ENCODE measurements around the gene MRPS18B. TPM values are rescaled to one million over a fixed set of nuclear protein-coding genes. Genes with fewer than 3 reads are reported as not detected.

The MRPS18B gene
- total and polyA plus RNA-seq, 2 of the 13 experiments (the other 11 are each of a cell fraction or from before 2014, with no cell fraction given) = 125 to 131 TPM

DNA sequence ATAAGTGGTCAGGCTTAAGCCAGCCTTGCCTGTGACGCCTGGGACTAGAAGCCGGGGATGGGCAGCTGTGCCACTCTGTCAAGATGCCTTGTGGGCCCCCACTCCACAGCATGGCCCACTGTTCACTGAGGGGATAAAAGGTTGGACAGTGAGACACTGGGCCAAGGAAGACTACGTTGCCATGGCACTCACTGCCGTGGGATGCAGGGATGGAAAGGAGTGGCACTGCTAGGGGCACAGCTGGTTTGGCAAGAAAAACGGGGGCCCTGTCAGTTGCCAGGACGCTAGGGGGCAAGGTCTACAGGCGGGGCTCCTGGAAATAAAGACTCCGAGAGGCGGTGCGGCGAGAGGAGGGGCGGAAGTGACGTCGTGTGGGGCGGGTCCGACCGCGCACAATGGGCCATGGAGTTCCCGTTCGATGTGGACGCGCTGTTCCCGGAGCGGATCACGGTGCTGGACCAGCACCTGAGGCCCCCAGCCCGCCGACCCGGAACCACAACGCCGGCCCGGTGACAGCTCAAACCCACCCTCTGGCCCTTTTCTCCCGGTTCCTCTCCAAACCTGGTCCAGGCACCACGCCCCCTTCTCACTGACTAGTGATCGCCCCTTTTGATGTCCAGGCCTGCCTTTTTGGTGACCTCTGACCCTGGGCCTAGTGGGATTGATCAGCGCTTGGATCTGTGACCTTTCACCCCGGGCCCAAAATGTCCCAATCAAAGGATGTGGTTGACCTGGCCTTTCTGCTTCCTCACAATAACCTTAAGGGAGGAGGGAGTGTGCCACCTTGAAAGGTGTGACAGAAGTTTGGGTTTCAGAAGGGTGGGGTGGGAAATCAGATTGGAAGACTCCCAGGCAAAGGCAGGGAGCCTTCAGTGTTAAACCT, 9.1 kb downstream of the MRPS18B start, which contains the start of gene ATAT1 (continued):
- TF ChIP-seq, protein P1, sequence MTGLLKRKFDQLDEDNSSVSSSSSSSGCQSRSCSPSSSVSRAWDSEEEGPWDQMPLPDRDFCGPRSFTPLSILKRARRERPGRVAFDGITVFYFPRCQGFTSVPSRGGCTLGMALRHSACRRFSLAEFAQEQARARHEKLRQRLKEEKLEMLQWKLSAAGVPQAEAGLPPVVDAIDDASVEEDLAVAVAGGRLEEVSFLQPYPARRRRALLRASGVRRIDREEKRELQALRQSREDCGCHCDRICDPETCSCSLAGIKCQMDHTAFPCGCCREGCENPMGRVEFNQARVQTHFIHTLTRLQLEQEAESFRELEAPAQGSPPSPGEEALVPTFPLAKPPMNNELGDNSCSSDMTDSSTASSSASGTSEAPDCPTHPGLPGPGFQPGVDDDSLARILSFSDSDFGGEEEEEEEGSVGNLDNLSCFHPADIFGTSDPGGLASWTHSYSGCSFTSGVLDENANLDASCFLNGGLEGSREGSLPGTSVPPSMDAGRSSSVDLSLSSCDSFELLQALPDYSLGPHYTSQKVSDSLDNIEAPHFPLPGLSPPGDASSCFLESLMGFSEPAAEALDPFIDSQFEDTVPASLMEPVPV (CRISPR knock-in tag; IDR thresholded peaks at IDR 0.05) = peak; percentile 75; the same call in 1 of the 2 replicates
- no peak for TF ChIP-seq POLR2AphosphoS2 (IDR thresholded peaks at IDR 0.05; ENCODE audit: low read depth, low read length)
- peak; percentile 95 for TF ChIP-seq ZNF709 (CRISPR knock-in tag; IDR thresholded peaks at IDR 0.05)
- no peak for TF ChIP-seq PCBP2 (optimal IDR thresholded peaks at IDR 0.05; ENCODE audit: low read depth, low read length, poor library complexity, severe bottlenecking)
- peak; percentile 86 for TF ChIP-seq KMT2B (CRISPR knock-in tag; IDR thresholded peaks at IDR 0.05)
- TF ChIP-seq ZBTB42 (CRISPR knock-in tag; IDR thresholded peaks at IDR 0.05) = no peak
- TF ChIP-seq ZNF263 (CRISPR knock-in tag; IDR thresholded peaks at IDR 0.05) = 0 out of 2 replicates have a peak, but pooled peaks have one; percentile 49
- TF ChIP-seq NR2F1 (CRISPR knock-in tag; IDR thresholded peaks at IDR 0.05) = peak; percentile 83 to 94; a peak in 3 of 4 replicates
- peak; percentile 44 for TF ChIP-seq HDAC2 (CRISPR knock-in tag; IDR thresholded peaks at IDR 0.05)
- TF ChIP-seq ISL2 (CRISPR knock-in tag; IDR thresholded peaks at IDR 0.05) = peak; percentile 73; the same call in 1 of the 2 replicates
- TF ChIP-seq ZKSCAN5 (CRISPR knock-in tag; IDR thresholded peaks at IDR 0.05) = peak; percentile 34; the same call in 1 of the 2 replicates
- TF ChIP-seq MEIS1 (CRISPR knock-in tag; IDR thresholded peaks at IDR 0.05; ENCODE audit: borderline replicate concordance) = peak; percentile 80; the same call in 1 of the 2 replicates
- no peak for TF ChIP-seq LCORL (IDR thresholded peaks at IDR 0.05)
- peak; percentile 82 for TF ChIP-seq LCORL (CRISPR knock-in tag; IDR thresholded peaks at IDR 0.05)
- TF ChIP-seq, protein P2, sequence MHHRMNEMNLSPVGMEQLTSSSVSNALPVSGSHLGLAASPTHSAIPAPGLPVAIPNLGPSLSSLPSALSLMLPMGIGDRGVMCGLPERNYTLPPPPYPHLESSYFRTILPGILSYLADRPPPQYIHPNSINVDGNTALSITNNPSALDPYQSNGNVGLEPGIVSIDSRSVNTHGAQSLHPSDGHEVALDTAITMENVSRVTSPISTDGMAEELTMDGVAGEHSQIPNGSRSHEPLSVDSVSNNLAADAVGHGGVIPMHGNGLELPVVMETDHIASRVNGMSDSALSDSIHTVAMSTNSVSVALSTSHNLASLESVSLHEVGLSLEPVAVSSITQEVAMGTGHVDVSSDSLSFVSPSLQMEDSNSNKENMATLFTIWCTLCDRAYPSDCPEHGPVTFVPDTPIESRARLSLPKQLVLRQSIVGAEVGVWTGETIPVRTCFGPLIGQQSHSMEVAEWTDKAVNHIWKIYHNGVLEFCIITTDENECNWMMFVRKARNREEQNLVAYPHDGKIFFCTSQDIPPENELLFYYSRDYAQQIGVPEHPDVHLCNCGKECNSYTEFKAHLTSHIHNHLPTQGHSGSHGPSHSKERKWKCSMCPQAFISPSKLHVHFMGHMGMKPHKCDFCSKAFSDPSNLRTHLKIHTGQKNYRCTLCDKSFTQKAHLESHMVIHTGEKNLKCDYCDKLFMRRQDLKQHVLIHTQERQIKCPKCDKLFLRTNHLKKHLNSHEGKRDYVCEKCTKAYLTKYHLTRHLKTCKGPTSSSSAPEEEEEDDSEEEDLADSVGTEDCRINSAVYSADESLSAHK (CRISPR knock-in tag; IDR thresholded peaks at IDR 0.05; ENCODE audit: borderline replicate concordance) = no peak
- peak; percentile 12; the same call in 1 of the 2 replicates for TF ChIP-seq HMG20A (CRISPR knock-in tag; IDR thresholded peaks at IDR 0.05; ENCODE audit: borderline replicate concordance)
- TF ChIP-seq, protein P3, sequence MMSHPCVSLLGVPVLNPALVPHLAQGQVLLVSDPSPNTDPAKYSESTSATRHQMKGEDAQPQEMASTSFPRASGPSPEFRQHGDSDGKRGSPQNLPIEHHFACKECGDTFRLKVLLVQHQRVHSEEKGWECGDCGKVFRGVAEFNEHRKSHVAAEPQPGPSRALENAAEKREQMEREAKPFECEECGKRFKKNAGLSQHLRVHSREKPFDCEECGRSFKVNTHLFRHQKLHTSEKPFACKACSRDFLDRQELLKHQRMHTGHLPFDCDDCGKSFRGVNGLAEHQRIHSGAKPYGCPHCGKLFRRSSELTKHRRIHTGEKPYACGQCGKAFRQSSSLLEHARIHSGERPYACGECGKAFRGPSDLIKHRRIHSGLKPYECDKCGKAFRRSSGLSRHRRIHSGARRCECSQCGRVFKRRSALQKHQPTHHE (CRISPR knock-in tag; IDR thresholded peaks at IDR 0.05; ENCODE audit: borderline replicate concordance) = peak; percentile 74; the same call in 1 of the 2 replicates
- no peak for TF ChIP-seq MIXL1 (CRISPR knock-in tag; IDR thresholded peaks at IDR 0.05)
- peak; percentile 91; the same call in 1 of the 2 replicates for TF ChIP-seq ZNF567 (CRISPR knock-in tag; IDR thresholded peaks at IDR 0.05; ENCODE audit: borderline replicate concordance)
- no peak for TF ChIP-seq SRF (IDR thresholded peaks at IDR 0.05; ENCODE audit: low read depth, low read length)
- TF ChIP-seq, protein P4, sequence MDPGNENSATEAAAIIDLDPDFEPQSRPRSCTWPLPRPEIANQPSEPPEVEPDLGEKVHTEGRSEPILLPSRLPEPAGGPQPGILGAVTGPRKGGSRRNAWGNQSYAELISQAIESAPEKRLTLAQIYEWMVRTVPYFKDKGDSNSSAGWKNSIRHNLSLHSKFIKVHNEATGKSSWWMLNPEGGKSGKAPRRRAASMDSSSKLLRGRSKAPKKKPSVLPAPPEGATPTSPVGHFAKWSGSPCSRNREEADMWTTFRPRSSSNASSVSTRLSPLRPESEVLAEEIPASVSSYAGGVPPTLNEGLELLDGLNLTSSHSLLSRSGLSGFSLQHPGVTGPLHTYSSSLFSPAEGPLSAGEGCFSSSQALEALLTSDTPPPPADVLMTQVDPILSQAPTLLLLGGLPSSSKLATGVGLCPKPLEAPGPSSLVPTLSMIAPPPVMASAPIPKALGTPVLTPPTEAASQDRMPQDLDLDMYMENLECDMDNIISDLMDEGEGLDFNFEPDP (CRISPR knock-in tag; conservative IDR thresholded peaks at IDR 0.05) = no peak; the same call in 1 of the 2 replicates
- peak; percentile 97 for TF ChIP-seq SMAD9 (CRISPR knock-in tag; IDR thresholded peaks at IDR 0.05)
- no peak for TF ChIP-seq TCF7L2 (IDR thresholded peaks at IDR 0.05; ENCODE audit: low read depth, low read length)
- no peak for TF ChIP-seq ZNF841 (CRISPR knock-in tag; IDR thresholded peaks at IDR 0.05; ENCODE audit: borderline replicate concordance)

Data from HepG2 (cell line).